Testis (tissue), 5 donors: Measurements from ENCODE around the gene HEBP1. TPM values are rescaled to one million over a fixed set of nuclear protein-coding genes. Genes with fewer than 3 reads are reported as not detected.

Experiments
- DNase-seq: peaks from one replicate; pipeline ENCODE4 v3.0.0-alpha.2; 2019
- H3K27ac ChIP-seq, 2 donors: fragments of 200-600 bp; sonication (generic); one replicate each; pipeline ENCODE4 v1.5.1; 2019
- H3K27me3 ChIP-seq: fragments of 200-600 bp; sonication (generic); one replicate; pipeline ENCODE4 v1.5.1; 2019
- H3K36me3 ChIP-seq: fragments of 200-600 bp; sonication (generic); one replicate; pipeline ENCODE4 v1.5.1; 2017; ENCODE audit warnings: low read depth; ENCODE audit errors: missing control alignments
- H3K4me1 ChIP-seq: fragments of 200-600 bp; sonication (generic); one replicate; pipeline ENCODE4 v1.5.1; 2019
- H3K4me3 ChIP-seq, 2 donors: fragments of 200-600 bp; sonication (generic); one replicate each; pipeline ENCODE4 v1.5.1; 2017 to 2019
- H3K9me3 ChIP-seq: fragments of 200-600 bp; sonication (generic); one replicate; pipeline ENCODE4 v1.5.1; 2017
- CTCF ChIP-seq, 3 experiments: fragments of 450-650 bp in 2 of 3; fragments of 200-600 bp in 1 of 3; sonication (generic) in 1 of 3; IDR thresholded peaks; one replicate each; pipeline ENCODE4 v1.5.1; 2016 to 2019; ENCODE audit warnings: antibody characterized with exemption in 3 of 3, mild to moderate bottlenecking in 2 of 3, moderate library complexity in 1 of 3
- POLR2A ChIP-seq: fragments of 450-650 bp; IDR thresholded peaks from one replicate; pipeline ENCODE4 v1.6.1; 2017; ENCODE audit warnings: antibody characterized with exemption, mild to moderate bottlenecking, moderate library complexity
- WGBS, 2 donors: methylation state at CpG; one replicate each; pipeline ENCODE4 v1.1.5; 2018; 5-methylcytosine and 5-hydroxymethylcytosine counted together
- intact Hi-C: fragments of 100-400 bp; cut with DNase I; formaldehyde crosslinking; loops from one replicate; pipeline ENCODE4 v1.15.1; 2023; ENCODE audit warnings: low total_unique reads
- long read RNA-seq, 2 donors: transcript quantifications; one replicate each; lab custom pipeline, GENCODE V29; 2026
- polyA plus RNA-seq: library from polyadenylated mRNA; stranded (reverse); fragments of 350-450 nt; fragmentation: Illumina TruSeq; extraction: RNeasy Lipid Tissue Mini Kit (QIAGEN cat#74804); gene quantifications from one replicate; pipeline ENCODE4 v1.2.3, GENCODE V29; 2014; ENCODE audit warnings: low read depth, low replicate concordance; ENCODE audit not compliant: insufficient read depth
- total RNA-seq, 2 donors: library from RNA; depleted of rRNA; stranded (reverse); fragments of >200 nt; gene quantifications; one replicate each; pipeline ENCODE4 v1.2.3, GENCODE V29; 2016

The HEBP1 gene
- total RNA-seq: 10 to 100 TPM; 48.7 to 55.6 TPM
- 57.3 TPM for polyA plus RNA-seq
- long read RNA-seq, donor 1, transcript HEBP1-201 (4 exons, 1,173 nt): major isoform, 34 of 38 reads
- long read RNA-seq, donor 1, partial matches to known transcripts: 0 of 38 reads
- long read RNA-seq, donor 1, other reads (novel, unspliced or antisense): 0 of 38 reads
- long read RNA-seq, donor 2, transcript HEBP1-201 (4 exons, 1,173 nt): major isoform, 24 of 25 reads
- long read RNA-seq, donor 2, partial matches to known transcripts: 0 of 25 reads
- long read RNA-seq, donor 2, other reads (novel, unspliced or antisense): 0 of 25 reads

- Histone ChIP-seq H3K36me3 (no peaks in the 10 kb centered on the region), H3K27me3 (no peaks in the 10 kb centered on the region), H3K27ac (peak within 1 kb of the TSS; percentile 87 to 96), H3K4me1 (peaks cover 26% of the 10 kb centered on the region), H3K9me3 (no peaks in the 10 kb centered on the region), H3K4me3 (peak within 1 kb of the TSS; percentile 85 to 87)
- intact Hi-C loops: loop anchor here (5.0 kb wide), 1 partner anchor 97 kb away; no protein-coding TSS in a partner anchor
- no peak for TF ChIP-seq CTCF (IDR thresholded peaks at IDR 0.05)
- peak; percentile 45 for TF ChIP-seq POLR2A
- WGBS, 2 donors: 1% methylated on average over 32 to 62 of the region's 69 CpGs
- DNase-seq: peak; percentile 97
Observed at GRCh38 chr12:12999959-13000615, at the start of gene HEBP1. HEBP1 (minus strand) TSS chr12:13000265; CDS start chr12:13000114, 151 bp downstream.

- H3K4me1 ChIP-seq: no peaks in the 10 kb centered on the region
- 58 to 70% methylated on average over 3 of the region's 3 CpGs for WGBS, 2 donors
- intact Hi-C loops: no loop called here
- no peak overlapping the region for H3K4me3 ChIP-seq
- H3K27me3 ChIP-seq: no peaks in the 10 kb centered on the region
- no peak for DNase-seq
- H3K9me3 ChIP-seq: no peaks in the 10 kb centered on the region
- H3K27ac ChIP-seq: peak overlapping the region in 1 of 2 donors; percentile 32
- TF ChIP-seq CTCF (IDR thresholded peaks at IDR 0.05) (no peak), POLR2A (no peak)
- H3K36me3 ChIP-seq: no peaks in the 10 kb centered on the region
Observed at GRCh38 chr12:13049816-13050215, 49.8 kb upstream of the HEBP1 start.

- no peaks in the 10 kb centered on the region for H3K4me1 ChIP-seq
- DNase-seq: no peak
- TF ChIP-seq POLR2A (no peak), CTCF (IDR thresholded peaks at IDR 0.05) (no peak)
- no peak overlapping the region for H3K4me3 ChIP-seq
- H3K9me3 ChIP-seq: no peaks in the 10 kb centered on the region
- 83 to 97% methylated on average over 1 of the region's 1 CpG for WGBS, 2 donors
- intact Hi-C loops: no loop called here
- H3K27ac ChIP-seq: no peak overlapping the region
- H3K36me3 ChIP-seq: no peaks in the 10 kb centered on the region
- H3K27me3 ChIP-seq: no peaks in the 10 kb centered on the region
Observed at GRCh38 chr12:13046964-13047363, 46.9 kb upstream of the HEBP1 start.

- H3K27ac ChIP-seq: peak overlapping the region in 1 of 2 donors; percentile 9
- H3K36me3 ChIP-seq: no peaks in the 10 kb centered on the region
- intact Hi-C loops: no loop called here
- H3K9me3 ChIP-seq: no peaks in the 10 kb centered on the region
- H3K4me1 ChIP-seq: no peaks in the 10 kb centered on the region
- 31 to 70% methylated on average over 8 of the region's 8 CpGs for WGBS, 2 donors
- H3K27me3 ChIP-seq: no peaks in the 10 kb centered on the region
- no peak for TF ChIP-seq POLR2A
- DNase-seq: no peak
- no peak overlapping the region for H3K4me3 ChIP-seq
Observed at GRCh38 chr12:13045816-13046215, 45.8 kb upstream of the HEBP1 start.

- Histone ChIP-seq H3K36me3 (no peaks in the 10 kb centered on the region), H3K4me1 (no peaks in the 10 kb centered on the region), H3K27ac (peak overlapping the region; percentile 40 to 73), H3K4me3 (peak overlapping the region; percentile 94 to 97), H3K9me3 (no peaks in the 10 kb centered on the region), H3K27me3 (no peaks in the 10 kb centered on the region)
- no peak for DNase-seq
- TF ChIP-seq POLR2A: no peak
- no peak for TF ChIP-seq CTCF (IDR thresholded peaks at IDR 0.05)
- intact Hi-C loops: no loop called here
- 2 to 4% methylated on average over 5 of the region's 5 CpGs for WGBS, 2 donors
Observed at GRCh38 chr12:13044906-13045299, 44.8 kb upstream of the HEBP1 start.
